NCI-H748 (cell line): ENCODE data around the gene TEX22.
"Not testable (repeated sequence)": the region's sequence is repeated elsewhere in the genome, so short reads cannot be mapped to it uniquely, and the experiment has no call there.

Experiments
- DNase-seq: peaks from one replicate; lab custom pipeline; 2025; ENCODE audit not compliant: unreplicated experiment; lab: John Stamatoyannopoulos, UW

Gene TEX22

GRCh38 chr14:105398044-105398725 is at the start of gene TEX22:
Gene TEX22 (plus strand): TSS chr14:105398538. CDS start chr14:105399341, 803 bp downstream.
- DNase-seq, result peak; percentile 91

- no peak for DNase-seq
Measured at GRCh38 chr14:105348945-105349699, 49.2 kb upstream of the TEX22 start.

GRCh38 chr14:105349992-105350391 is 48.3 kb upstream of the TEX22 start:
- DNase-seq, result no peak

- no peak for DNase-seq
Measured at GRCh38 chr14:105350450-105351244, 47.7 kb upstream of the TEX22 start.

GRCh38 chr14:105351410-105351809 is 46.9 kb upstream of the TEX22 start:
- no peak for DNase-seq

GRCh38 chr14:105351920-105352851 is 46.2 kb upstream of the TEX22 start:
- DNase-seq, result peak; percentile 85

GRCh38 chr14:105353136-105353535 is 45.2 kb upstream of the TEX22 start:
- no peak for DNase-seq

- no peak for DNase-seq
Measured at GRCh38 chr14:105354541-105354940, 43.8 kb upstream of the TEX22 start.

GRCh38 chr14:105355049-105355575 is 43.2 kb upstream of the TEX22 start:
- no peak for DNase-seq

- DNase-seq, result no peak
Measured at GRCh38 chr14:105355850-105356604, 42.3 kb upstream of the TEX22 start.

- DNase-seq, result no peak
Measured at GRCh38 chr14:105356927-105357326, 41.4 kb upstream of the TEX22 start.

GRCh38 chr14:105357626-105358025 is 40.7 kb upstream of the TEX22 start:
- DNase-seq, result no peak

GRCh38 chr14:105358140-105358846 is 40.0 kb upstream of the TEX22 start:
- no peak for DNase-seq

GRCh38 chr14:105358943-105359342 is 39.4 kb upstream of the TEX22 start:
- DNase-seq, result no peak

- DNase-seq, result not testable (repeated sequence)
Measured at GRCh38 chr14:105361412-105361811, 36.9 kb upstream of the TEX22 start.

- peak; percentile 35 for DNase-seq
Measured at GRCh38 chr14:105363847-105364708, 34.3 kb upstream of the TEX22 start.

- no peak for DNase-seq
Measured at GRCh38 chr14:105365101-105365500, 33.2 kb upstream of the TEX22 start.

GRCh38 chr14:105365681-105366080 is 32.7 kb upstream of the TEX22 start:
- no peak for DNase-seq
